ENCODE measurements around the gene SLC4A7. TPM values are rescaled to one million over a fixed set of nuclear protein-coding genes. Genes with fewer than 3 reads are reported as not detected.

The SLC4A7 gene
- total RNA-seq, 1 experiment from 2014 or later: 90.8 TPM

GRCh38 chr3:27468283-27468886 lies 15.8 kb downstream of the SLC4A7 start:
- Mint-ChIP-seq H3K27me3 (ENCODE audit: low read depth) (no peaks in the 10 kb centered on the region), H3K4me3 (no peak overlapping the region), H3K4me1 (peaks cover 35% of the 10 kb centered on the region), H3K36me3 (peaks cover 10% of the 10 kb centered on the region), H3K27ac (peak overlapping the region; percentile 80; the same call in 1 of the 2 replicates), H3K9me3 (no peaks in the 10 kb centered on the region)
- TF ChIP-seq TP53 (CRISPR knock-in tag; IDR thresholded peaks at IDR 0.05): no peak
- TF ChIP-seq FOXK1 (CRISPR knock-in tag; IDR thresholded peaks at IDR 0.05): no peak
- no peak for TF ChIP-seq CREB1 (CRISPR knock-in tag; IDR thresholded peaks at IDR 0.05)
- TF ChIP-seq JAZF1 (CRISPR knock-in tag; IDR thresholded peaks at IDR 0.05): no peak
- no peak for TF ChIP-seq JUN (CRISPR knock-in tag; IDR thresholded peaks at IDR 0.05)
- no peak for TF ChIP-seq GABPB1 (CRISPR knock-in tag; IDR thresholded peaks at IDR 0.05)
- ChIA-PET POLR2A (no interaction called here), CTCF (interaction anchor here (1.6 to 3.1 kb wide), 2 partner anchors 110 to 213 kb away, joined by 5 to 11 read pairs; no protein-coding TSS in a partner anchor)
- DNase-seq (ENCODE audit: low spot score): no peak
- no peak for ATAC-seq

GRCh38 chr3:27467545-27467944 lies 16.6 kb downstream of the SLC4A7 start:
- ChIA-PET POLR2A (no interaction called here), CTCF (interaction anchor here (1.6 to 3.1 kb wide), 3 partner anchors 110 to 214 kb away, joined by 3 to 11 read pairs (median 5); no protein-coding TSS in a partner anchor)
- peaks cover 37% of the 10 kb centered on the region for H3K4me1 Mint-ChIP-seq
- no peak for DNase-seq (ENCODE audit: low spot score)
- no peak overlapping the region for H3K4me3 Mint-ChIP-seq
- no peak for TF ChIP-seq ZNF396 (CRISPR knock-in tag; IDR thresholded peaks at IDR 0.05; ENCODE audit: borderline replicate concordance)
- TF ChIP-seq ESRRA (CRISPR knock-in tag; IDR thresholded peaks at IDR 0.05; ENCODE audit: borderline replicate concordance): no peak
- TF ChIP-seq RORB (CRISPR knock-in tag; IDR thresholded peaks at IDR 0.05): no peak
- no peak for TF ChIP-seq ZNF232 (CRISPR knock-in tag; IDR thresholded peaks at IDR 0.05)
- TF ChIP-seq TCF7 (CRISPR knock-in tag; IDR thresholded peaks at IDR 0.05; ENCODE audit: low read depth): no peak
- no peak for TF ChIP-seq NFE2L1 (CRISPR knock-in tag; IDR thresholded peaks at IDR 0.05)
- no peak for TF ChIP-seq JAZF1 (CRISPR knock-in tag; IDR thresholded peaks at IDR 0.05)
- no peak for TF ChIP-seq PRDM15 (CRISPR knock-in tag; IDR thresholded peaks at IDR 0.05)
- no peak; the same call in 1 of the 2 replicates for ATAC-seq
- H3K27ac Mint-ChIP-seq: no peak overlapping the region
- H3K27me3 Mint-ChIP-seq (ENCODE audit: low read depth): no peaks in the 10 kb centered on the region
- no peaks in the 10 kb centered on the region for H3K9me3 Mint-ChIP-seq
- H3K36me3 Mint-ChIP-seq: peaks cover 5% of the 10 kb centered on the region

GRCh38 chr3:27464646-27465045 lies 19.5 kb downstream of the SLC4A7 start:
- peaks cover 29% of the 10 kb centered on the region for H3K4me1 Mint-ChIP-seq
- ChIA-PET CTCF (no interaction called here), POLR2A (no interaction called here)
- no peaks in the 10 kb centered on the region for H3K27me3 Mint-ChIP-seq (ENCODE audit: low read depth)
- ATAC-seq (no peak; the same call in 1 of the 2 replicates), DNase-seq (ENCODE audit: low spot score) (no peak)
- H3K27ac Mint-ChIP-seq: no peak overlapping the region
- no peaks in the 10 kb centered on the region for H3K9me3 Mint-ChIP-seq
- H3K4me3 Mint-ChIP-seq: no peak overlapping the region
- peaks cover 10% of the 10 kb centered on the region; the same call in 1 of the 2 replicates for H3K36me3 Mint-ChIP-seq
- TF ChIP-seq RELA (CRISPR knock-in tag; IDR thresholded peaks at IDR 0.05; ENCODE audit: borderline replicate concordance) (no peak), ZMAT4 (CRISPR knock-in tag; IDR thresholded peaks at IDR 0.05) (no peak), NFATC4 (CRISPR knock-in tag; IDR thresholded peaks at IDR 0.05) (no peak), ZNF263 (CRISPR knock-in tag; IDR thresholded peaks at IDR 0.05; ENCODE audit: low read depth) (no peak), TCF7 (CRISPR knock-in tag; IDR thresholded peaks at IDR 0.05; ENCODE audit: low read depth) (no peak), ZNF671 (CRISPR knock-in tag; IDR thresholded peaks at IDR 0.05) (no peak), ATF1 (CRISPR knock-in tag; IDR thresholded peaks at IDR 0.05) (no peak), ATF2 (CRISPR knock-in tag; IDR thresholded peaks at IDR 0.05; ENCODE audit: borderline replicate concordance, low read depth) (no peak), NFYB (CRISPR knock-in tag; conservative IDR thresholded peaks at IDR 0.05; ENCODE audit: low read depth) (no peak), ELF4 (CRISPR knock-in tag; IDR thresholded peaks at IDR 0.05; ENCODE audit: low read depth) (no peak), JAZF1 (CRISPR knock-in tag; IDR thresholded peaks at IDR 0.05) (no peak), NR1H2 (CRISPR knock-in tag; IDR thresholded peaks at IDR 0.05) (no peak), E2F5 (CRISPR knock-in tag; IDR thresholded peaks at IDR 0.05) (no peak)

Data from WTC11 (cell line).